GM12874 (cell line): Measurements from ENCODE around the gene ETV5.

Experiments
- CTCF ChIP-seq: IDR thresholded peaks from 2 replicates; pipeline ENCODE4 v1.5.1; 2011; ENCODE audit warnings: low read depth, mild to moderate bottlenecking, control low read depth, low read length, moderate library complexity; ENCODE audit not compliant: insufficient read depth

ETV5 gene

GRCh38 chr3:186070996-186071395 is 37.9 kb downstream of the ETV5 start:
- TF ChIP-seq CTCF: no peak

GRCh38 chr3:186070550-186070949 is 38.3 kb downstream of the ETV5 start:
- TF ChIP-seq CTCF: no peak

GRCh38 chr3:186070133-186070532 is 38.8 kb downstream of the ETV5 start:
- no peak for TF ChIP-seq CTCF

- TF ChIP-seq CTCF: no peak
Measured at GRCh38 chr3:186069199-186069598, 39.7 kb downstream of the ETV5 start.

- TF ChIP-seq CTCF: no peak
Measured at GRCh38 chr3:186068243-186068552, 40.7 kb downstream of the ETV5 start.

GRCh38 chr3:186067360-186068242 is 41.3 kb downstream of the ETV5 start:
- TF ChIP-seq CTCF: no peak

GRCh38 chr3:186060222-186060621 is 48.7 kb downstream of the ETV5 start:
- no peak for TF ChIP-seq CTCF
